ENCODE results near the gene C11orf54. TPM values are rescaled to one million over a fixed set of nuclear protein-coding genes. Genes with fewer than 3 reads are reported as not detected.

The C11orf54 gene
- polyA plus RNA-seq, 1 donor (not counting 4 experiments of a cell fraction or from before 2014, with no cell fraction given), result 11.9 TPM

- DNase-seq (ENCODE audit: low read depth, low spot score) (no peak), FAIRE-seq (no peak)
- H3K36me3 ChIP-seq (ENCODE audit: control insufficient read depth in 2 of 2, extremely low read depth in 1 of 2, insufficient read depth in 2 of 2, low read length in 2 of 2), result no peaks in the 10 kb centered on the region
- H3K4me1 ChIP-seq (ENCODE audit: control insufficient read depth, extremely low read depth, insufficient read depth, low read length), result no peaks in the 10 kb centered on the region
- H3K27ac ChIP-seq (ENCODE audit: control insufficient read depth, insufficient read depth, low read length), result no peak overlapping the region
- no peaks in the 10 kb centered on the region for H4K20me1 ChIP-seq (ENCODE audit: control insufficient read depth, extremely low read depth, insufficient read depth, low read length)
- H3K4me2 ChIP-seq (ENCODE audit: control insufficient read depth, extremely low read depth, insufficient read depth, low read depth, low read length), result no peak overlapping the region
- no peaks in the 10 kb centered on the region for H3K9me1 ChIP-seq (ENCODE audit: control insufficient read depth, extremely low read depth, insufficient read depth, low read length)
- H3K9ac ChIP-seq (ENCODE audit: control insufficient read depth, extremely low read depth, insufficient read depth, low read length), result no peak overlapping the region
- no peaks in the 10 kb centered on the region for H3K79me2 ChIP-seq (ENCODE audit: control insufficient read depth, insufficient read depth, low read length)
- no peak for TF ChIP-seq EZH2 (IDR thresholded peaks at IDR 0.05; ENCODE audit: low read length)
- TF ChIP-seq, protein P1, sequence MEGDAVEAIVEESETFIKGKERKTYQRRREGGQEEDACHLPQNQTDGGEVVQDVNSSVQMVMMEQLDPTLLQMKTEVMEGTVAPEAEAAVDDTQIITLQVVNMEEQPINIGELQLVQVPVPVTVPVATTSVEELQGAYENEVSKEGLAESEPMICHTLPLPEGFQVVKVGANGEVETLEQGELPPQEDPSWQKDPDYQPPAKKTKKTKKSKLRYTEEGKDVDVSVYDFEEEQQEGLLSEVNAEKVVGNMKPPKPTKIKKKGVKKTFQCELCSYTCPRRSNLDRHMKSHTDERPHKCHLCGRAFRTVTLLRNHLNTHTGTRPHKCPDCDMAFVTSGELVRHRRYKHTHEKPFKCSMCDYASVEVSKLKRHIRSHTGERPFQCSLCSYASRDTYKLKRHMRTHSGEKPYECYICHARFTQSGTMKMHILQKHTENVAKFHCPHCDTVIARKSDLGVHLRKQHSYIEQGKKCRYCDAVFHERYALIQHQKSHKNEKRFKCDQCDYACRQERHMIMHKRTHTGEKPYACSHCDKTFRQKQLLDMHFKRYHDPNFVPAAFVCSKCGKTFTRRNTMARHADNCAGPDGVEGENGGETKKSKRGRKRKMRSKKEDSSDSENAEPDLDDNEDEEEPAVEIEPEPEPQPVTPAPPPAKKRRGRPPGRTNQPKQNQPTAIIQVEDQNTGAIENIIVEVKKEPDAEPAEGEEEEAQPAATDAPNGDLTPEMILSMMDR (optimal IDR thresholded peaks at IDR 0.05 in 1 of 3, IDR thresholded peaks at IDR 0.05 in 1 of 3, conservative IDR thresholded peaks at IDR 0.05 in 1 of 3; ENCODE audit: extremely low read depth in 1 of 3, insufficient read depth in 2 of 3, low read length in 3 of 3), result no peak
- dilution Hi-C loops (cut with MboI; ENCODE audit: extremely low pct_ligation_motif_present, low sequenced_read_pairs), result no loop called here
- no peaks in the 10 kb centered on the region for H3K9me3 ChIP-seq (ENCODE audit: control insufficient read depth, low read depth, low read length)
- no peak overlapping the region for H3K4me3 ChIP-seq (ENCODE audit: control insufficient read depth in 2 of 3, extremely low read depth in 1 of 3, insufficient read depth in 2 of 3, low read depth in 1 of 3, low read length in 3 of 3)
- H3K27me3 ChIP-seq (ENCODE audit: control insufficient read depth, extremely low read depth, insufficient read depth, low read length), result no peaks in the 10 kb centered on the region
- no peak overlapping the region for H2AFZ ChIP-seq (ENCODE audit: control insufficient read depth, low read length)
These were observed 5.7 kb downstream of the C11orf54 start for GRCh38 chr11:93747122-93747521.

DNA sequence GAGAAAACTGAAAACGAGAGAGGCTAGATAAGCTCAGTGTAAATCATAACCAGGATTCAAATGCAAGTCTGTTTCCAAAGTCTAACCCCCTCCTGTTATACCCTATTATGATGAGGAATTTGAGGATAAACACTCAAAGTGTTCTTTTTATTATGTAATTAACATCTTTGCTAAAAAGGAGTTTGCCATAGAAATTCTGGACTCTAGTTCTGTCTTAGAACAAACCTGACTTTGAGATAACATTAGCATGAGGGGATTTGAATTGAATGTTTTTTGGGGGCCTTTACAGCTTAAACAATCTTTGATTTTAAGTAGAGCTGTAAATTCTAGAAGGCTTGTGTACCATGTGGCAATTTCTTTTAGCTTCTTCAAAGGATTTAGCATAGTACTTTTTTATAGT is 9.5 kb downstream of the C11orf54 start:
- Histone ChIP-seq H3K4me1 (ENCODE audit: control insufficient read depth, extremely low read depth, insufficient read depth, low read length) (no peaks in the 10 kb centered on the region), H3K9ac (ENCODE audit: control insufficient read depth, extremely low read depth, insufficient read depth, low read length) (no peak overlapping the region), H3K4me3 (ENCODE audit: control insufficient read depth in 2 of 3, extremely low read depth in 1 of 3, insufficient read depth in 2 of 3, low read depth in 1 of 3, low read length in 3 of 3) (no peak overlapping the region), H2AFZ (ENCODE audit: control insufficient read depth, low read length) (no peak overlapping the region), H3K36me3 (ENCODE audit: control insufficient read depth in 2 of 2, extremely low read depth in 1 of 2, insufficient read depth in 2 of 2, low read length in 2 of 2) (no peaks in the 10 kb centered on the region), H3K9me3 (ENCODE audit: control insufficient read depth, low read depth, low read length) (no peaks in the 10 kb centered on the region), H3K79me2 (ENCODE audit: control insufficient read depth, insufficient read depth, low read length) (no peaks in the 10 kb centered on the region), H4K20me1 (ENCODE audit: control insufficient read depth, extremely low read depth, insufficient read depth, low read length) (no peaks in the 10 kb centered on the region), H3K27me3 (ENCODE audit: control insufficient read depth, extremely low read depth, insufficient read depth, low read length) (no peaks in the 10 kb centered on the region), H3K4me2 (ENCODE audit: control insufficient read depth, extremely low read depth, insufficient read depth, low read depth, low read length) (no peak overlapping the region), H3K9me1 (ENCODE audit: control insufficient read depth, extremely low read depth, insufficient read depth, low read length) (no peaks in the 10 kb centered on the region), H3K27ac (ENCODE audit: control insufficient read depth, insufficient read depth, low read length) (no peak overlapping the region)
- TF ChIP-seq EZH2 (IDR thresholded peaks at IDR 0.05; ENCODE audit: low read length), result no peak
- dilution Hi-C loops (cut with MboI; ENCODE audit: extremely low pct_ligation_motif_present, low sequenced_read_pairs), result no loop called here
- no peak for FAIRE-seq
- DNase-seq (ENCODE audit: low read depth, low spot score), result no peak

- DNase-seq (ENCODE audit: low read depth, low spot score) (no peak), FAIRE-seq (no peak)
- Histone ChIP-seq H4K20me1 (ENCODE audit: control insufficient read depth, extremely low read depth, insufficient read depth, low read length) (no peaks in the 10 kb centered on the region), H3K4me1 (ENCODE audit: control insufficient read depth, extremely low read depth, insufficient read depth, low read length) (no peaks in the 10 kb centered on the region), H2AFZ (ENCODE audit: control insufficient read depth, low read length) (no peak overlapping the region), H3K4me3 (ENCODE audit: control insufficient read depth in 2 of 3, extremely low read depth in 1 of 3, insufficient read depth in 2 of 3, low read depth in 1 of 3, low read length in 3 of 3) (no peak overlapping the region), H3K9me3 (ENCODE audit: control insufficient read depth, low read depth, low read length) (no peaks in the 10 kb centered on the region), H3K27me3 (ENCODE audit: control insufficient read depth, extremely low read depth, insufficient read depth, low read length) (no peaks in the 10 kb centered on the region), H3K4me2 (ENCODE audit: control insufficient read depth, extremely low read depth, insufficient read depth, low read depth, low read length) (no peak overlapping the region), H3K36me3 (ENCODE audit: control insufficient read depth in 2 of 2, extremely low read depth in 1 of 2, insufficient read depth in 2 of 2, low read length in 2 of 2) (no peaks in the 10 kb centered on the region), H3K9ac (ENCODE audit: control insufficient read depth, extremely low read depth, insufficient read depth, low read length) (no peak overlapping the region), H3K27ac (ENCODE audit: control insufficient read depth, insufficient read depth, low read length) (no peak overlapping the region), H3K79me2 (ENCODE audit: control insufficient read depth, insufficient read depth, low read length) (no peaks in the 10 kb centered on the region), H3K9me1 (ENCODE audit: control insufficient read depth, extremely low read depth, insufficient read depth, low read length) (no peaks in the 10 kb centered on the region)
- dilution Hi-C loops (cut with MboI; ENCODE audit: extremely low pct_ligation_motif_present, low sequenced_read_pairs), result no loop called here
- TF ChIP-seq, protein P1 (optimal IDR thresholded peaks at IDR 0.05 in 1 of 3, IDR thresholded peaks at IDR 0.05 in 1 of 3, conservative IDR thresholded peaks at IDR 0.05 in 1 of 3; ENCODE audit: extremely low read depth in 1 of 3, insufficient read depth in 2 of 3, low read length in 3 of 3), result no peak
- TF ChIP-seq EZH2 (IDR thresholded peaks at IDR 0.05; ENCODE audit: low read length), result no peak
These were observed 11.8 kb downstream of the C11orf54 start for GRCh38 chr11:93753241-93753640.

Data from keratinocyte (primary cell).